CD4-positive, alpha-beta T cell treated with Interferon alpha-2 for 1 hour (primary cell): Measurements from ENCODE around the gene MPRIP.
"Not testable (repeated sequence)": the region's sequence is repeated elsewhere in the genome, so short reads cannot be mapped to it uniquely, and the experiment has no call there.

Source experiments
- DNase-seq, 2 donors: peaks; one replicate each; pipeline ENCODE4 v3.0.0-alpha.2; 2020 to 2022

The MPRIP gene

DNA sequence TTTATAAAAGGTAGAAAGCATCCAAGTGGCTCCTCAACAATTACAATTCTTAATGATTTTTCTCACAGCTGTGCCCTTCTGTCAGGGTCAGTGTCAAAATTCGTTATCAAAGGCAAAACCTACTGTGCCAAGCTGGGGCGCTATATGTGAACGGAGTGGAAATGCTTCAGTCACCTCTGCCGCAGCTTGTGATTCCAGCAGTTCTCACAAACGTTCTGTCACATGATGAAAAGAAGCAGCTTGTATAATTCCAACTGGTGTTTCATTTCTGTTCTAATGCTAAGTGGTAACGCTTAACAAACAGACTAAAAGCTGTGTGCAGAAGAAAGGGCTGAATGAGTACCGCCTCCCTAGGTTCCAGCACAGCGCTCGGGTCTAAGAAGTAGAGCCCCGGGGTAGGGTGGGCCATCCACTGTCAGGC, 149.7 kb downstream of the MPRIP start:
- DNase-seq, result no peak

DNA sequence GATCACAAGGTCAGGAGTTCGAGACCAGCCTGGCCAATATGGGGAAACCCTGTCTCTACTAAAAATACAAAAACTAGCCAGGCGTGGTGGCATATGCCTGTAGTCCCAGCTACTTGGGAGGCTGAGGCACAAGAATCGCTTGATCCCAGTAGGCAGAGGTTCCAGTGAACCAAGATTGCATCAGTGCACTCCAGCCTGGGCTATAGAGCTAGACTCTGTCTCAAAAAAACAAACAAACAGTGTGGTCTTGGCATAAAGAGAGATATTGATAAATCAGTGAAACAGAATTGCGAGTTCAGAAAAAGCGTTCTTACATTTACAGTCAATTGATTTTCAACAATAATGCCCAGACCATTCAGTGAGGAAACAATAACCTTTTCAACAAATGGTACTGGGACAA, 153.2 kb downstream of the MPRIP start:
- DNase-seq, result not testable (repeated sequence)

DNA sequence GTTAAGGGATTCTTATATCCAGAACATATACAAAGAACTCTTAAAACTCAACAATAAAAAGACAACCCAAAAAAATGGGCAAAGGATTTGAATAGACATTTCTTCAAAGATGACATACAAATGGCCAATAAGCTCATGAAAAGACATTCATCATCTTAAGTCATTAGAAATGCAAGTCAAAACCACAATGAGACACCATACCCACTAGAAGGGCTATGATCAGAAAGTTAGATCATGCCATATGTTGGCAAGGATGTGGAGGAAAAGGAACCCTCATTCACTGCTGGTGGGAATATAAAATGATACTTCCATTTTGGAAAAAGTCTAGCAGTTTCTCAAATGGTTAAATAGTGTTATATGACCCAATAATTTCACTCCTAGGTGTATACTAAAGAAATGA, 154.5 kb downstream of the MPRIP start:
- DNase-seq, result no peak

DNA sequence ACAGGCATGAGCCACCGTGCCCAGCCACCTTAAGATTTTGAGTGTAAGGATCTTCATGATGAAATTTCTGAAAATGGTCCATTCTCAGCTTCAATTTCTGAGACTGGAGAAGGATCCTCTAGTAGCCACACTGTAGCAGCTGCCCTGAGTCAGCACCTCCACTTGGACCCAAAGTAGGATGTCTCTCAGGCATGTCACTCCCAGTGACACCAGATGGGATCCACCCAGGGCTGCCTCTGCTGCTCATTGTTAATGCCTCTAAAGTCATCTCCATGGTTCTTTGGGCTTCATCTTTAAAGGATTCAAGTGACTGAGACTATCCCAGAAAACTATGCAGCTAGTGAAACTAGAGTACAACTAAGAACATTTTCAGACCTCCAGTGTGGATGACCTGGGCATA, 156.0 kb downstream of the MPRIP start:
- DNase-seq, result no peak

DNA sequence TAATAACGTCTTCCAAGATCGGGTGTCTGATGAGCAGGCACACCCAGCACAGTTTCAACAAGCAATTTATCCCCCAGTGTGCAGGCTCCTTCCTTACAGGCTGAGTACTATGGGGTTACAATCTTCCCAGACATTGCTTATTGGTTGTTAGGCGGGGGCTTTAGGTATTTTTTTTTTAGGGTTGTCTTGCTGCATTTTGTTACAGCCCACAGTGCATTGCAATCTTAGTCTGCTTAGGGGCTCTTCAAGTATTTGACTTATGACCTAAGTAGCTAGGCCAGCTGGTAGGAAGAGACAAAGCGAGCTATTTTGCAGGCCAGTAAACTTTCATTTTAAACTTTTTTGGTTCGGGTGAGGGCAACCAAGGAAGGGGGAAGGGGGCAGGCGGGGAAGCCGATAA, 158.1 kb downstream of the MPRIP start:
- DNase-seq, result no peak

DNA sequence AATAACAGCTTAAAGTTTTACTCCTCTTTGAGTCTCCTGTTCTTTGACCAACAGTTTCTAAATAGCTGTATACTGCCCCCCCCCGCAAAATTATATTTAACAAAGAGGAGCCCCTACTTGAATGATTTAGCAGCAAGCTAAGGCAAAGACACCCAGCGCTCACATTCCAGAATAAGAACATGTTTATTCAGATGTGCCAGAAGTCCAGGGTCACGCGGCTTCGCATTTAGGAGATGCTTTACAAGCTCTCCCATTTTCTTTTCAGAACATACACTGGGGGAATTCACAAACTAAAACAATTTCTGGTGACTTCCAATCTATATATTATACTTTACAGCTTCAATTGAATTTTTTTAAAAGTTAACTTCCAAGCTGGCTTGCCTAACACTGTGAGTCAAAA, 158.6 kb downstream of the MPRIP start:
- DNase-seq, result no peak

DNA sequence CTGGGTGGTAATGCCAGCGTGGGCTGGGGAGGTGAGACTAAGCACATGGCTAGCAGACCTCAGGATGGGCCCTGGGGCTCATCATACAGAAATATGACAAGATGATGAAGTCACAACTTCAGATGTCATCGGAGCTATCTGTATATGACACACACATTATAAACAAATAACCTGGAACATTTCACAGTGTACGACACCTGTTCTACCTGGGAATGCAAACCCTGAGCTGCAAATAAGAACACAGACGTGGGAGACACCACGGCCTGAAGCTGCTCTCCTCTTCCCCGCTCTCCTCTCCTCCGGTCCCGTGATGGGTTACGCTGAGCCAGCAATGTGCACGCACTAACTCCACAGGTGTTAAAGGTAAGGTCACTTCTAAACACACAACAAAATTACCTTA, 159.0 kb downstream of the MPRIP start:
- no peak for DNase-seq

DNA sequence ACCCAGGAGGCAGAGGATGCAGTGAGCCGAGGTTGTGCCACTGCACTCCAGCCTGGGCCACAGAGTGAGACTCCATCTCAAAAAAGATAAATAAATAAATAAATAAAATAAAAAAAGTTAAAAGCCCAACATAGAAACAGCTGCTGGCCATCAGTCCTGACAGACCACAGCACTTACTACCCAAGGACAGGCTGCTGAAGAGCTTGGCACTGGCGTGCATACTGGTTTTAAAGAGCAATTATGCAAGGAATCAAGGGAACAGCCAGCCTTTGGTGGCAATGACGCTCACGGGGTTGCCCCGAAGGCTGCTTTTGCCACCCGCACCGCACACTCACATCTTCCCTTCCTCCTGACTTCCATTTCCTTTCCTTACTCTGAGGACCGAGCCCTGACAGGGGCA, 159.7 kb downstream of the MPRIP start:
- DNase-seq, result no peak

DNA sequence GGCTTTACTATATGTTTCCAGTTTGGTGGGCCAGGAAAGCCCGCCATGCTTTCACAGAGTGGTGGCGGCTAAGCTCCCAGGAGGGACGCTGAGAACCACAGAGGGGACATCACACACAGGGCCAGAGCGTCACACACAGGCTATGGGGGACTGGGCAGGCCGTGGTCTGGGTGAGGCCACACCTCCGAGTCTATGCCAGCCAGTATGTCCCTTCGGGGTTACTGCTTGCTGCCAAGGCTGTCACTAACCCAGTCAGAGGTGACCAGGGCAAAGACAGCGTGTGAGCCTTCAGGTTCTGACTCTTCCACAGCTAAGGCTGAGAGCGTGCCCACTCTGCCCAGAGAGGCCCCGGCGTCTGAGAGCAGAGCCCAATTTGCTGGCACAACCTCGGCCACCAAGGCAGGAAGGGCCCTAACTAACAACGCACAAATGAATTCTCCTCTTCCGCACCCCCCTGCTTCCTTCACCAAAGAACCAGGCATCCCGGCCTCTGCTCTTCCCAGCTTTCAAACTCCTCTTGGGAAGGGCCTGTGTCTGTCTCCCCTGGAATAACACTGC, 161.0 kb downstream of the MPRIP start:
- no peak for DNase-seq

DNA sequence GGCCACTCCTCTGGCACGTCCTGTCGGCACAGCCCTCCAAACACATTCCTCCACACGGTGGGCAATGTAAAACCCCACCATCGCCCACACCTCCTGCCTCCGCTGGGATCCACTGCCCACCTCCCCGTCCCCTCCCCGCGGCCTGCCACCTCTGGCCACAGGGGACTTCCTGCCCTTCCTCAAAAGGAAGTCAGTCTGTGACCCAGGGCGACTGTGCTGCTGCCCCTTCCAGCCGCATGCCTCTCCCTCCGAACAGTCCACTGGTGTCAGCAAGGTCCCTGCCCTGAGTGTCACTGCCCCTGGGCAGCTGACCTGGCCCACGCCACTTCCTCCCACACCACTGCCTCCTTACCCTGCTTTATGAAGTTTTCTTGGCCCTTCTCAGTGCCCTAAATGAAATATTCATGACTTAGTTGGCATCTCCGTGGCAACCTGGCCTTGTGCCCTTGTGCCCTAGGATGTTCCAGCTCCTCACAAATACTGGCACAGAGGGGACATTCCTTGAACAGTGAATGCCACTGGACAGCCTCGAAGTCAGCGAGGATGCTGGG, 161.9 kb downstream of the MPRIP start:
- no peak for DNase-seq

DNA sequence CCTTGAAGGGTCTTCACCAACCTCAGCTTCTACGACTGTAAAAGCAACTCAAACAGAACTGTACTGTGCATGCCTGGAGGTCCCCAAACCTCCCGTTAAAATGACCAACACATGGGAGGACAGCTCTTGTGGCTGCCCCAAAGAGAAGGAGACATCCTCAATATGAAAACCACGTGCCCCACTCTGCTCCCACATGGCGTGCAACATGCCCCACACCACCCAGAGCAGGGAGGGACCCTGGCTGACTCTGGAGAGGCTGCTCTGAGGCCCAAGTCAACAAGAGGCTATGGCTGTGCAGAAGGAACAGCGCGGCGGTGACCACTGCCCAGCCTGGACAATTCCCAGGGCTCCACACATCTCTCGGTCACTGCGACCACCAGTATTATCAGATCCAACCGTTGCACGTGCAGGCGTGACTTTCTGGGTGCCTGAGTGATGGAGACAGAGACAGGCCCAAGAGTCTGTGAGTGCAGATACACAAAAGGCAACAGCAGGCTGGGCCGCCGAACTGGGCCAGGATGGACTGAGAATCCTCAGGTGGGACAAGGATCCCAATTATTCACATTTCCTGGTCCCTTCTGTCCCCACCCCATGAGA, 162.5 kb downstream of the MPRIP start:
- DNase-seq, result no peak

DNA sequence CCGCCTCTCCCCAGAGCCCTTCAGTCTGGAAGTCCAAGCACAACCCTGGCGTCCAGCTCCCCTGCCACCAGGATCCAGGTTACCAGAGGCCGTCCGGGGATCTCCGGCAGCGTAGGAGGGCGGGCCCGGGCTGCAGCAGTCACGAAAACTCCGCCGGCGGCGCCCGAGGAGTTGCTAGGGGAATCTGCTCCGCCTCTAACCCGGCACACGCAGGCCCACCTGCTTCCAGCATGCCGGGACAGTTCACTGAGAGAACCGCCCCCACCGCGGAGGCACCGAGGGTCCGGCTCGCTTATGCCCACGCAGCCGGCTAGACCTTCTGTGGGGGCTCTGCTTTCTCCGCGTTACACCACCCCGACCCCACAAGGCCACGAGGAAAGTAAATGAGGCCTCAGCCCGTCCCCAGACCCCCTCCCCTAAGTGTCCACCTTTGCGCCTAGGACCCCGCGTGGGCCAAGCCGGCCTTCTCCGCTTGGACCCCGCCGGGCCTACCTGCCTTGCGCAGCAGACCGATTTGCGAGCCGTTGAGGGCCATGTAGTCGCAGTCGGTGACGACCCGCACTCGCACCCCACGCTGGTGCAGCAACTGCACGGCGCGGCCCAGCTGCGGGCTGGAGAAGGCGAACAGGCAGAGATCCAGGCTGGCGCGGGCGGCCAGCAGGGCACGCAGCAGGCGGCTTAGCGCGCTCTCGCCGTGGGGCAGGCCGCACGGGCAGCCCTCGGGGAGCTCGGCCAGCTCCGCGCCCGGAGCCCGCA, 163.3 kb downstream of the MPRIP start:
- peak; percentile 39 to 44 for DNase-seq

DNA sequence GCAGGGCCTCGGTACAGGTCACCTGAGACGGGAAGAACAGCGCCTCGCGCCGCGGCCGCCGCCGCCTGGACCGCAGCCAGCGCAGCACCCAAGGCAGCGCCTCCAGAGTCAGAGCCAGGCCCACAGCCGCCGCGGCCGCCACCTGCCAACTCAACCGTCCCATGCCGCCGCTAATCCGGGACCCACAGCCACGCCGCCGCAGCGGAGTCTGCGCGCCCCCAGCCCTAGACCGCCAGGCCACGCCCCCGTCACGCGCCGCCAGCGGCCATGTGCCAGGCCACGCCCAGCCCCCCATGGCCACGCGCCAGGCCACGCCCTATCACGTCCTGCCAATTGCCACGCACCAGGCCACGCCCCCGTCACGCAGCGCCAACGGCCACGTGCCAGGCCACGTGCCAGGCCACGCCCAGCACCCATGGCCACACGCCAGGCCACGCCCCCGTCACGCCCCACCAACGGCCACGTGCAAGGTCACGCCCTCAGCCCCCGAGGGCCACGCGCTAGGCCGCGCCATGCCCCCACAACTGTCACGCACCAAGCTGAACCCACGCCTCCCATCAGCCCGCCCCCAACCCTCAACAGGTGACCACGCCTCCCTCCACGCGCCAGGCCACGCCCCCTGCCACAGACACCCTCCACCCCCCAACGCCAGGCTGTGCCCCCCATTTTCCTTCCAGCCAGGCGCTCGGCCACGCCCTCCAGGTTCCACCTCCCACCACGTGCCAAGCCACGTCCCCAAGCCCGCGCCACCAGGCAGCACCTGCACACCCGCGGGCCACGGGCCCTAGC, 164.1 kb downstream of the MPRIP start, which contains the start of gene PLD6:
PLD6 (minus strand) TSS at position 210 of the 789 bp plus-strand sequence; CDS start at position 163, 47 bp downstream.
- DNase-seq, result peak; percentile 94

DNA sequence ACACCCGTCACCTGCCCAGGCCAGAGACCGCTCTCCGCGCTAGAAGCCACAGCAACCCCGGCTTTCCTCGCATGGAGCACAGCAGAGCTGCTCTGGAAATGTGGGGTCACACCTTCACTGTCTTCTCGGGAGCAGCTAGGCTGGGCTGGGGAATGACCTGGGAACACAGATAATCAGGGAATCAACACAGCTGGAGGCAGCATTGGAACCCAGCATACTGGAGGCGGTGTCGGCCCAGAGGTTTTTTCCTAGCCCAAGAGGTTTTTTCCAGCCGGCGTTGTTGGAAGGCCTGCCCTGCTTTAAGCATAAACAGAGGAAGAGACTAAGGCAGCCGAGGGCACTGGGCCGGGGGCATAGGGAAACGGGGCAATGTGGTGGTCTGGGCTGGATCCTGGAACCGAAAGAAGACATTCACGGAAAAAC, 164.7 kb downstream of the MPRIP start:
- no peak for DNase-seq

DNA sequence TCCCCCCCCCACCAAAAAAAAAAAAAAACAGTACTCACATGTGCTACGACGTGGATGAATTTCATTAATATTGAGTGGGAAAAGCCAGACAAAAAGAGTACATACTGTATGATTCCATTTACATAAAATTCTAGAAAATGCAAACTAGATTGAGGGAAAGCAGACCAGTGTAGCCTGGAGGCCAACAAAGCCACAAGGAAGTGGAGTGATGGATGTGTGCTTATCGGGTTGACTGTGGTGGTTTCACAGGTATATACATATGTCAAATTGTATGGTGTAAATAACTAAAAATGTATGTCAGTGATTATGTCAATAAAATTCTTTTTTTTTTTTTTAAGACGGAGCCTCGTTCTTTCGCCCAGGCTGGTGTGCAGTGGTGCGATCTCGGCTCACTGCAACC, 165.7 kb downstream of the MPRIP start:
- no peak for DNase-seq

DNA sequence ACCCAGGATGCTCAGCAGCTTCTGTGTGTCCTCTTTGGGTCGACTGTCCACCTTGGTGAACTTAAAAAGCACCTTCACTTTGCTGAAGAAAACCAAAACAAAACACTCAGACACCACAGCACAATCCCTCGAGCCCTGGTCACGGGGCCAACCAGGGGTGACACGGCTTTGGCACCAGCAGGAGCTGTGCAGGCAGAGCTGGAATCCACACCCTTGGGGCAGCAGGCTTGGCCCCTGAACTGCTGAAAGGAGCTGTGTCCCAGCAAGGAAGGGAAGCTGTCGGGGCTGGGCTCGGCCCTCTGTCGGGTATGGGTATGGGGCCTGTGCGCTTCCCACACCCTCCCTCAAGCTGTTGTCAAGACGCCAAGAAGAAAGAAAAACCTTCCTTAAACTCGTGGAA, 171.5 kb downstream of the MPRIP start:
- no peak for DNase-seq

DNA sequence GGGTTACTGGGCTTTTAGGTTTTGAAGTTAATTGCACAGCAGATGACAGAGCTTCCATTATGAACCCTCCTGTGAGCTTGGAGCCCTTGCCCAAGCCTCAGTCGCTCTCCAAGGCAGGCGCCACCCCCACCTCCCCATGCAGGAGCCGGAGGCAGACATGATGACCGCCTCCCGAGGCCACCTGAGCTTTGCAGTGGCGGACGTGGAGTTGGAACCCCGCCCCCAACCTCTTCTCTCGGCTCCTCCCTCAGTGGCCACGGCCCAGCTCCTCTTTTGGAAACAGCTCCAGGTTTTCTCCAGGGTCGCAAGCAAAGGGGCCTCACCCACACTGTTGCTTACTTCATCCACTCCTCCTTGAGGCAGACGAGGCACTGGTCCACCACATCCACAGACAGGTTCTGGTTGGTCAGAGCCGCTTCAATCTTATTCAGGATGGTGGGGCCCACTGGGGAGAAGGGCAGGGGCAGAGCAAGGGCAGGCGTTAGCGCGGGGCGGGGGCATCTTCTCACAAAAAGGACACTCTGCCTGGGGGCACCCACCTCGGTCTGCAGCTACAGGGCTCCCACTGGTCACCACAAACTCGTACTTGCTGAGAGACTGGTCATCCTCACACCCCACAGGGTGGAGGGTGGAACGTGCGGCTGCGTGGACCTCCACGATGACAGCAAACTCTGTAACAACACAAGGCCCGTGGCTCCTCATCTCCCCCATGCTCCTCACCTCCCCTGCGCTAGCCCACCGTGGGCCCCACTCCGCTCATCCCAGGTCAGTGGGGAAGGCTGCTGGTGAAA, 172.6 kb downstream of the MPRIP start:
- DNase-seq, result no peak

DNA sequence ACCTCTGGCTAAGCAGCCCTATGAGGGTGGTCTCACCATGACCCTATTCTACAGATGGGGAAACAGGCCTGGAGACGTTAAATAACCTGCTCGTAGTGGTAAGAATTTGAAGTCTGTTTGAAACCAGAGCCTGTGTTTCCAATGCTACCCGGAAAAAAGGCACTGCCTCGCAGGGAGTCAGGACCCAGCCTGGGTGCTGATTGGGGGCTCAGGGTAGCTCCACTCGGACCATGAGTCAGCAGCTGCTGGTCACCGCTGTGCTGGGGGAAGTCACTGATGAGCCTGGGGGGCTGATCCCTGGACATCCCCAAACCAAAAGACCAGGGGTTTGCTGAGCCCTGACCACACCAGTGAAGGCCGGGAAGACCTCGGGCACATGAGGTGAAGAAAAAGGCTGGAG, 173.3 kb downstream of the MPRIP start:
- DNase-seq, result no peak

DNA sequence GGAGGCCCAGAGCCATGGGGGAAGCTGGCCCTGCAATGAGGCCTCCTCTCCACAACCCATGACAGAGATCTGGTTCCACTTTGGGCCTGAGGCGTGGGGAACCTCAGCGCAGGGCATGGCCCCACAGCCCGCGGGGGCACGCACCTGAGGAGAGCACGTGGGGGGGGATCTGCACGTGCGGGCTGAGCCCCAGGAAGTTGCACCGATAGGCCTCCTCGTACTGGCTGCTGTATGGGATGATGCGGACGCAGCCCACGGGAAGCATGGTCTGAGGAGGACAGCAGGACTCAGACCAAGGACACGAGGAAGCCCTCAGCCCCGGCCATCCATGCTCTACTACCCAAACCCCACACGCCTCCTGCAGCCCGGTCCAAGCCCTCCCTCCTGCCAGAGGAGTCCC, 174.0 kb downstream of the MPRIP start:
- DNase-seq, result no peak

DNA sequence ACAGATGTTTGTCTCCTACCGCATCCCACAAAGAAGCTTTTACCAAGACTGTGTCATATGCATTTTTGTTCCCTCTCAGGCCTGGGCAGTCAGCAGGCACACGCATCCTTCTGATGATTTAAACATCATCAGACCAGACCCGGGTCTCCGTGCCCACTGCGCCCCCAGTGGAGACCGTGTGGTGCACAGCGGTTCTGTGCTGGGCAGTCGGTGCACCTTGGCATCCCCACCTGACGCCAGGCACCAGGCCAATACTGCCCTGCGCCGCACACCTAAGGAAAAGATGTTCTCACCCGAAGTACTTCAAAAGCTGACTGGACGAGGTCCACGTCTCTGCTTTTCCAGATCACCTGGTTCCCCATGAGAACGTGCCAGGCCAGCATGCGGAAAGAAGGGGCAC, 174.5 kb downstream of the MPRIP start:
- DNase-seq, result no peak

DNA sequence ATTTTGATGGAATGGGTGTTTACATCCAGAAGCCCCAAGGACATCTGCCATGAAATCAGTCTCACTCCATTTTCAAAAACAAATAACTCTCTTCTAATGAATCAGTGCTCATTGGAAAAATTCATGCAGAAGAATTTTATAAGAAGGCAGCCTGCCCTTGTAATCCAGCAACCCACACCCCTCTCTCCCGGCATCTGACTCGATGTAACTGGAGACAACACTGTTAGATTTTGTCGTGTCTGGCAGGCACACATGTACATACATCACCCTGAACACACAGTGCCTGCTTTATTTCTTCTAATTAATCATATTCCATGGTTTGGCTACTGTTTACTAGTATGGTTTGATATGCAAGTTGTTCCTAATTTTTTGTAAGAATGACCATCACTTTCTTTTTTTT, 175.7 kb downstream of the MPRIP start:
- DNase-seq, result no peak

DNA sequence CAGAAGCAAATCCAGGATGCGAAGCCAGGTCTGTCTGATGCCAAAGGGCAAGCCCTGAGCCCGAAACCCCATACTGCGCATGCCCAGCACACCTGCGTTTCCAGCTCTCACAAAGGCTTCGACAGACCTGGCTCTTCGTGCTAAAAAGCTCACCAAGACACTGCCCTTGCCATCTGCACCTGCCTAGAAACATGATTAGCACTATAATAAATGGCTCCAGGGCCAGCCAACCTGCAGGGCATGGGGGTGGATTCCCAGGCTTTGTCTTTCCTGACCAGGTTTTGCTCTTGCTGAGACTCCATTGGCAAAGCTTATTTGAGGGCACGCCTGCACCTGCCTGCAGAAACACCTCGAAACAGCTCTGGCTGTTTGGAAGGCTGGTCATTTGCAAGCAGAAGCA, 178.3 kb downstream of the MPRIP start:
- no peak for DNase-seq
